GM12865 (cell line): Measurements from ENCODE around the gene BRSK1.
"Not testable (repeated sequence)": the region's sequence is repeated elsewhere in the genome, so short reads cannot be mapped to it uniquely, and the experiment has no call there.

Experiments used
- DNase-seq: peaks from one replicate; pipeline ENCODE4 v3.0.0; 2010; ENCODE audit warnings: low read depth
- H3K4me3 ChIP-seq: 2 replicates; pipeline ENCODE4 v1.5.1; 2011; ENCODE audit warnings: mild to moderate bottlenecking, low read depth, low read length, control low read depth
- TF ChIP-seq, protein P1 (sequence below): IDR thresholded peaks from 2 replicates; pipeline ENCODE4 v1.5.1; 2011; ENCODE audit warnings: low read length, control low read depth, low read depth, inconsistent platforms; ENCODE audit not compliant: insufficient read depth; ENCODE audit errors: missing control alignments

BRSK1 gene

DNA sequence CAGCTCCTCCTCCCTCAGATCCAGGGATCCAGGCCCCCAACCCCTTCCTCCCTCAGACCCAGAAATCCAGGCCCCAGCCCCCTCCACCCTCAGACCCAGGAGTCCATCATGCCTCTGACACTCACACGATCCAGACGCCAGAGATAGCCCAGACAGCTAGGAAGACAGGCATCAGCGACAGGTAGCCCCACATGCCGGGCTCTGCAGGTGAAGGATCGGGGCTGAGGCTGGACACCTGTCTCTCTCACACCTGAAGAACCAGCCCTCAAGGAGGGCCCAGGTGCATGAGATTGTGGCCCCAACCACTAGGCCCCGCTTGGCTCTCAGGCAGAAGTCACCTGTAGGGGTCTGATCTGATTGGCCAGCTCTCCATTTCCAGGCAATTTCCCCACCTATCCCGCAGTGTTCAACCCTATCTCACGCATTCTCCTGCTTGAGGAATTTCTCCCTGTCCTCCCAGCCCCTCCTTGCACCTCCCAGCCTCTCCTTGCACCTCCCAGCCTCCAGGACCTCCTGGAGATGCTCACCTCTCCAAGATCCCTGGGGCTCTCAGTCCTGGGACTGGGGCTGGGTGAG lies 37.1 kb downstream of the BRSK1 start:
- DNase-seq, result no peak
- H3K4me3 ChIP-seq, result no peak overlapping the region
- TF ChIP-seq, protein P1, sequence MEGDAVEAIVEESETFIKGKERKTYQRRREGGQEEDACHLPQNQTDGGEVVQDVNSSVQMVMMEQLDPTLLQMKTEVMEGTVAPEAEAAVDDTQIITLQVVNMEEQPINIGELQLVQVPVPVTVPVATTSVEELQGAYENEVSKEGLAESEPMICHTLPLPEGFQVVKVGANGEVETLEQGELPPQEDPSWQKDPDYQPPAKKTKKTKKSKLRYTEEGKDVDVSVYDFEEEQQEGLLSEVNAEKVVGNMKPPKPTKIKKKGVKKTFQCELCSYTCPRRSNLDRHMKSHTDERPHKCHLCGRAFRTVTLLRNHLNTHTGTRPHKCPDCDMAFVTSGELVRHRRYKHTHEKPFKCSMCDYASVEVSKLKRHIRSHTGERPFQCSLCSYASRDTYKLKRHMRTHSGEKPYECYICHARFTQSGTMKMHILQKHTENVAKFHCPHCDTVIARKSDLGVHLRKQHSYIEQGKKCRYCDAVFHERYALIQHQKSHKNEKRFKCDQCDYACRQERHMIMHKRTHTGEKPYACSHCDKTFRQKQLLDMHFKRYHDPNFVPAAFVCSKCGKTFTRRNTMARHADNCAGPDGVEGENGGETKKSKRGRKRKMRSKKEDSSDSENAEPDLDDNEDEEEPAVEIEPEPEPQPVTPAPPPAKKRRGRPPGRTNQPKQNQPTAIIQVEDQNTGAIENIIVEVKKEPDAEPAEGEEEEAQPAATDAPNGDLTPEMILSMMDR, result no peak

DNA sequence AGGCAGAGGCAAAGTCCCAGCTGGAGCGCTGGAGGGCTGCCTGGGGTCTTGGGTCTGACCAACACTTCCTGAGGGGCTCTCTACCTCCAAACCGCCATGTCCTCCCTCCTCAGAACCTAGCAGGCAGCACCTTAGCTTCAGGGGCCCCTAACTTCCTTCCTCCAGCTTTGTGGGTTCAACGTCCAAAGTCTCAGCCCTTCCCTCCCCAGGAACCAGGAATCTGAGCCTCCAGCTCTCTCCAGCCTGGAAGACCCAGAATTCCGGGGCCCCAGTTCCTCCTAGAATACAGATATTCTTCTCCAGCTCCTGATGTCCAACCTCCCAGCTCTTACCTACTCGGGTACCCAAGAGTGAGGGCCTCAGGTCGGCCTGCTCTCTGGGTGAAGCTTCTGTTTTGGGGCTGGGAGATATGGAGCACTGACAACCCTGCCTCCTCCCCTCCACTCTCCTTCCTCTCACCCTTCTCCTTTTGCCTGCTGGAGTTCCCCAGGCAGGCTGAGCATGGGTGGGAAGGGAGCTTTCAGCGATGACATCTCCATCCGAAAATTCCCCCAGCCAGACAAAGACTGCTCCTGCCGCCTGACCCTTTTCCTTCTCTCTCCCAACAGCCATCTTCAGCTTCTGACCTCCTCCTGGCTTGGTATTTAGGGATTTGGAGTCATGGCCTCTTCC lies 37.8 kb downstream of the BRSK1 start:
- TF ChIP-seq, protein P1, result no peak
- no peak for DNase-seq
- no peak overlapping the region for H3K4me3 ChIP-seq

DNA sequence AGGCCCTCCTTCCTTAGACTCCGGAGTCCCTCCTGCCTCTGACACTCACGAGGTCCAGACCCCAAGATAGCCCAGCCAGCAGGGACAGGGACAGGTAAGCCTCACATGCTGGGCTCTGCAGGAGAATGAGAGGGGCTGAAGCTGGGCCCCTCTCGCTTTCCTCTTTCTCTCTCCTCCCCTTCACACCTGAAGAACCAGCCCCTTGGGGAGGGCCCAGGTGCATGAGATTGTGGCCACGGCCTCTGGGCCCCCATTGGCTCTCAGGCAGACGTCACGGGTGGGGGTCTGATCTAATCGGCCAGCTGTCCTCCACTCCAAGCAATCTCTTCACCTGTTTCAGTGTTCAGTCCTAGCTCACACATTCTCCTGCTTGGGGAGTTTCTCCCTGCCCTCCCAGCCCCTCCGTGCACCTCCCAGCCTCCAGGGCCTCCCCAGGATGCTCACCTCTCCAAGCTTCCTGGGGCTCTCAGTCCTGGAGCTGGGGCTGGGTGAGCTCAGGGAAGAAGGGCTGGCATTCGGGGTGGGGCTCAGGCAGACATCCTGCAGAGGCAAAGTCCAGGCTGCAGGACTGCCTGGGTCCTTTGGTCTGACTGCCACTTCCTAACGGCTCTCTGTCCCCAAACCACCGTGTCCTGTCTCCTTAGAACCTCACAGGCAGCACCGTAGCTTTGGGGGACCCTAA lies 38.5 kb downstream of the BRSK1 start:
- TF ChIP-seq, protein P1, result no peak

DNA sequence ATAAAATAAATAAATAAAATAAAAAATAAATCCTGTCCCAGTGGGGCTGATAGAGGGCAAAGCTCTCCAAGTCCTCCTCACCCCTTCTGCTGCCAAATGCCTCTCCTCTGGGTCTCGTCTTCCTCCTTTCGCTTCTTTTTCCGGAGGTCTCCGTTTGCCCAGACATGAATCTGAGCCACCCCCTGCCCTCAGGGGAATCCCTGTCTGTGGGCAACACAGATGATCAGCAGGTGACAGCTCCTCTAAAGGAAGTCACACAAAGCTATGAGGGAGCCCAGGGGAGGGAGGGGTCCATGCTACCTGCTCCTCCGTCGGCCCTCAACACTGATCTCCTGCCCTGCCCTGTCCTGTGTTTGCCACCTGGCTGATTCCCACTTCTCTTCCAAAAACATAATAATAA lies 40.9 kb downstream of the BRSK1 start:
- DNase-seq, result no peak
- H3K4me3 ChIP-seq, result no peak overlapping the region
- TF ChIP-seq, protein P1, result no peak

More for the DNA sequence above, 38.5 kb downstream of the BRSK1 start:
- H3K4me3 ChIP-seq, result no peak overlapping the region
- no peak for DNase-seq

DNA sequence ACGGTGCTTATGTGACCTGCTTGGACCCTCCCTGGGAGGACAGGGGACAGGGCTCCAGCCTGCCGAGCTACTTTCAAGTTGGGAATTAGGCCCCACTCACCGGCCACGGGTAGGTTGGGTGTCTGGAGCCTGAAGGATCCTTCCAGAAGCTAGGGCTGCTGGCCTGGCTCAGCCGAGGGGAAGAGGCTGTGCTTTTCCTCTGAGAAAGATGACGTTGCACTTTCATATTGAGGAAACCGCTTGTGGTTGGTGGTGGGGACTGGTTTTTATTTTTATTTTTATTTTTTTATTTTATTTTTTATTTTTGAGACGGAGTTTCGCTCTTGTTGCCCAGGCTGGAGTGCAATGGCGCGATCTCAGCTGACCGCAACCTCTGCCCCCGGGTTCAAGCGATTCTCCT lies 41.4 kb downstream of the BRSK1 start, which contains the start of gene TMEM150B:
Gene TMEM150B, minus strand, starts transcription at position 170 of the 400 bp plus-strand sequence. CDS start 4,305 bp downstream, outside the sequence.
- H3K4me3 ChIP-seq, result no peak within 1 kb of the TSS
- TF ChIP-seq, protein P1, result no peak
- DNase-seq, result no peak

DNA sequence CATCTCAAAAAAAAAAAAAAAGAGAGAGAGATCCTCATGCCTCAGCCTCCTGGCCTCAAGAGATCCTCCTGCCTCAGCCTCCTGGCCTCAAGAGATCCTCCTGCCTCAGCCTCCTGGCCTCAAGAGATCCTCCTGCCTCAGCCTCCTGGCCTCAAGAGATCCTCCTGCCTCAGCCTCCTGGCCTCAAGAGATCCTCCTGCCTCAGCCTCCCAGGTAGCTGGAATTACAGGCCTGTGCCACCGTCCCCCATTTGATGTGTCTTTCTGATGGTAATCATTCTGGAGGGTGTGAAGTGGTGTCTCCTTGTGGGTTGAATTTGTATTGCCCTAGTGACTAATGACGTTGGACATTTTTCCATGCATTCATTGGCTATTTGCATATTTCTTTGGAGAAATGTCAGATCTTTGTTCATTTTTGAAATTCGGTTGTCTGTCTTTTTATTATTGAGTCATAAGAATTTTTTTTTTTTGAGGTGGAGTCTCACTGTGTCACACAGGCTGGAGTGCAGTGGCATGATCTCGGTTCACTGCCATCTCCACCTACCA lies 45.0 kb downstream of the BRSK1 start:
- not testable (repeated sequence) for H3K4me3 ChIP-seq
- peak; percentile 38 for DNase-seq

DNA sequence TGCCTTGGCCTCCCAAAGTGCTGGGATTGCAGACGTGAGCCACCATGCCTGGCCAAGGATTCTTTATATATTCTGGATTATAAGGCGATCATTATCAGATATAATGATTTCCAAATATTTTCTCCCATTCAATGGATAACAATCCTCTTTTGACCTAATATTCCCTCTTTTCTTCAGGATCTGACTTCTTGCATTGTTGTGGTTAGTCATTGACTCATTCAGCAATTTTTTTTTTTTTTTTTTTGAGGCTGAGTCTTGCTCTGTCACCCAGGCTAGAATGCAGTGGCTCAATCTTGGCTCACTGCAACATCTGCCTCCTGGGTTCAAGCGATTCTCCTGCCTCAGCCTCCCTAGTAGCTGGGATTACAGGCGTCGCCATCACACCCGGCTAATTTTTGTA lies 46.0 kb downstream of the BRSK1 start:
- DNase-seq, H3K4me3 ChIP-seq: not testable (repeated sequence)
